Astrocyte (in vitro differentiated cells and primary cell): ENCODE data around the gene RAG1. TPM values are rescaled to one million over a fixed set of nuclear protein-coding genes. Genes with fewer than 3 reads are reported as not detected.

ENCODE experiments used
- DNase-seq: peaks from one replicate; pipeline ENCODE4 v3.0.0-alpha.2; 2010; ENCODE audit warnings: low read depth
- FAIRE-seq: peaks from 2 replicates; lab custom pipeline; 2011; peaks lifted over from hg19 to GRCh38; lab: Jason Lieb, UNC
- H2AFZ ChIP-seq: 2 replicates; pipeline ENCODE4 v1.6.0; 2012; ENCODE audit warnings: low read depth, low read length, inconsistent platforms
- H3K27ac ChIP-seq: 2 replicates; pipeline ENCODE4 v1.5.1; 2011; ENCODE audit warnings: low read depth, low read length, inconsistent platforms
- H3K27me3 ChIP-seq: 2 replicates; pipeline ENCODE4 v1.6.0; 2011; ENCODE audit warnings: low read length, inconsistent platforms; ENCODE audit not compliant: insufficient read depth
- H3K36me3 ChIP-seq: 2 replicates; pipeline ENCODE4 v1.5.1; 2011; ENCODE audit warnings: low read length, inconsistent platforms; ENCODE audit not compliant: insufficient read depth
- H3K4me1 ChIP-seq: 2 replicates; pipeline ENCODE4 v1.5.1; 2011; ENCODE audit warnings: low read length, inconsistent platforms; ENCODE audit not compliant: insufficient read depth
- H3K4me2 ChIP-seq: 2 replicates; pipeline ENCODE4 v1.6.0; 2012; ENCODE audit warnings: low read length, inconsistent platforms
- H3K4me3 ChIP-seq: 2 replicates; pipeline ENCODE4 v1.5.1; 2011; ENCODE audit warnings: low read depth, mild to moderate bottlenecking, low read length, inconsistent platforms; ENCODE audit not compliant: insufficient read depth
- H3K79me2 ChIP-seq: 2 replicates; pipeline ENCODE4 v1.6.0; 2012; ENCODE audit warnings: mild to moderate bottlenecking, low read length, inconsistent platforms; ENCODE audit not compliant: insufficient read depth
- H3K9ac ChIP-seq: 2 replicates; pipeline ENCODE4 v1.6.0; 2012; ENCODE audit warnings: mild to moderate bottlenecking, low read length, inconsistent platforms
- H3K9me3 ChIP-seq: 2 replicates; pipeline ENCODE4 v1.5.1; 2012; ENCODE audit warnings: low read depth, mild to moderate bottlenecking, low read length, inconsistent platforms; ENCODE audit not compliant: insufficient read depth
- H4K20me1 ChIP-seq: 2 replicates; pipeline ENCODE4 v1.6.0; 2012; ENCODE audit warnings: low read length, inconsistent platforms; ENCODE audit not compliant: insufficient read depth
- H3K27ac Mint-ChIP-seq: one replicate; pipeline ENCODE4 v1.8.0; 2021; ENCODE audit warnings: mild to moderate bottlenecking, mixed read lengths; ENCODE audit not compliant: unreplicated experiment
- H3K27me3 Mint-ChIP-seq: one replicate; pipeline ENCODE4 v1.8.0; 2021; ENCODE audit warnings: low read depth, mixed read lengths; ENCODE audit not compliant: unreplicated experiment
- H3K36me3 Mint-ChIP-seq: one replicate; pipeline ENCODE4 v1.8.0; 2021; ENCODE audit warnings: low read depth, mixed read lengths; ENCODE audit not compliant: unreplicated experiment
- H3K4me1 Mint-ChIP-seq: one replicate; pipeline ENCODE4 v1.8.0; 2021; ENCODE audit warnings: low read depth, mixed read lengths; ENCODE audit not compliant: unreplicated experiment
- H3K4me3 Mint-ChIP-seq: one replicate; pipeline ENCODE4 v1.8.0; 2021; ENCODE audit warnings: mild to moderate bottlenecking, moderate library complexity, mixed read lengths; ENCODE audit not compliant: unreplicated experiment
- H3K9me3 Mint-ChIP-seq: one replicate; pipeline ENCODE4 v1.8.0; 2021; ENCODE audit warnings: mild to moderate bottlenecking, mixed read lengths; ENCODE audit not compliant: unreplicated experiment
- CTCF ChIP-seq: IDR thresholded peaks from 2 replicates; pipeline ENCODE4 v1.5.1; 2011; ENCODE audit warnings: low read depth, mild to moderate bottlenecking, inconsistent platforms, low read length, moderate library complexity; ENCODE audit not compliant: insufficient read depth
- EZH2 ChIP-seq: IDR thresholded peaks from 2 replicates; pipeline ENCODE4 v1.6.1; 2012; ENCODE audit warnings: mild to moderate bottlenecking, low read length, inconsistent platforms; ENCODE audit not compliant: insufficient read depth
- total RNA-seq: library from RNA; stranded (reverse); gene quantifications from 2 replicates; pipeline ENCODE4 v1.2.1, GENCODE V29; 2021

The RAG1 gene
- total RNA-seq, 1 donor from 2014 or later: 3.2 TPM

GRCh38 chr11:36557991-36558390 is 9.8 kb upstream of the RAG1 start:
- Histone ChIP-seq H3K4me1 (no peaks in the 10 kb centered on the region), H3K27me3 (peaks cover 5% of the 10 kb centered on the region), H3K79me2 (no peaks in the 10 kb centered on the region), H4K20me1 (no peaks in the 10 kb centered on the region), H3K9me3 (no peaks in the 10 kb centered on the region), H3K4me3 (no peak overlapping the region), H3K9ac (no peak overlapping the region), H3K27ac (no peak overlapping the region), H3K4me2 (no peak overlapping the region), H2AFZ (no peak overlapping the region), H3K36me3 (no peaks in the 10 kb centered on the region)
- no peaks in the 10 kb centered on the region for H3K4me1 Mint-ChIP-seq
- no peak for TF ChIP-seq CTCF
- no peak for TF ChIP-seq EZH2
- DNase-seq: no peak
- no peaks in the 10 kb centered on the region for H3K9me3 Mint-ChIP-seq
- no peak overlapping the region for H3K27ac Mint-ChIP-seq
- no peaks in the 10 kb centered on the region for H3K27me3 Mint-ChIP-seq
- no peak overlapping the region for H3K4me3 Mint-ChIP-seq
- H3K36me3 Mint-ChIP-seq: no peaks in the 10 kb centered on the region
- FAIRE-seq: no peak

- no peaks in the 10 kb centered on the region for H3K27me3 Mint-ChIP-seq
- no peak overlapping the region for H2AFZ ChIP-seq
- DNase-seq (no peak), FAIRE-seq (no peak)
- TF ChIP-seq EZH2 (no peak), CTCF (no peak)
- H3K9ac ChIP-seq: no peak overlapping the region
- H3K27ac ChIP-seq: no peak overlapping the region
- H3K36me3 Mint-ChIP-seq: no peaks in the 10 kb centered on the region
- no peak overlapping the region for H3K4me3 Mint-ChIP-seq
- H4K20me1 ChIP-seq: no peaks in the 10 kb centered on the region
- H3K36me3 ChIP-seq: no peaks in the 10 kb centered on the region
- H3K4me1 ChIP-seq: no peaks in the 10 kb centered on the region
- H3K27me3 ChIP-seq: peaks cover 5% of the 10 kb centered on the region
- no peaks in the 10 kb centered on the region for H3K79me2 ChIP-seq
- H3K4me2 ChIP-seq: no peak overlapping the region
- no peak overlapping the region for H3K4me3 ChIP-seq
- no peaks in the 10 kb centered on the region for H3K4me1 Mint-ChIP-seq
- no peaks in the 10 kb centered on the region for H3K9me3 ChIP-seq
- H3K9me3 Mint-ChIP-seq: no peaks in the 10 kb centered on the region
- H3K27ac Mint-ChIP-seq: no peak overlapping the region
Measured at GRCh38 chr11:36558571-36559413, 9.0 kb upstream of the RAG1 start.

- H3K4me3 Mint-ChIP-seq: peak overlapping the region; percentile 46
- H3K4me1 ChIP-seq: peaks cover 3% of the 10 kb centered on the region
- no peaks in the 10 kb centered on the region for H3K36me3 ChIP-seq
- H3K27ac Mint-ChIP-seq: no peak overlapping the region
- H4K20me1 ChIP-seq: no peaks in the 10 kb centered on the region
- H3K9ac ChIP-seq: peak overlapping the region; percentile 48
- H3K9me3 Mint-ChIP-seq: no peaks in the 10 kb centered on the region
- DNase-seq (peak; percentile 23), FAIRE-seq (peak; percentile 55)
- H3K36me3 Mint-ChIP-seq: no peaks in the 10 kb centered on the region
- H2AFZ ChIP-seq: peak overlapping the region; percentile 65
- peak overlapping the region; percentile 41 for H3K4me3 ChIP-seq
- H3K9me3 ChIP-seq: no peaks in the 10 kb centered on the region
- no peaks in the 10 kb centered on the region for H3K79me2 ChIP-seq
- peak overlapping the region; percentile 88 for H3K4me2 ChIP-seq
- peaks cover 10% of the 10 kb centered on the region for H3K27me3 ChIP-seq
- no peaks in the 10 kb centered on the region for H3K4me1 Mint-ChIP-seq
- peaks cover 8% of the 10 kb centered on the region for H3K27me3 Mint-ChIP-seq
- no peak for TF ChIP-seq EZH2
- peak; percentile 76 for TF ChIP-seq CTCF
- no peak overlapping the region for H3K27ac ChIP-seq
Measured at GRCh38 chr11:36564376-36565030, 3.3 kb upstream of the RAG1 start.
